Vagina (tissue), 2 donors: ENCODE results near the gene DNM3. TPM values are rescaled to one million over a fixed set of nuclear protein-coding genes. Genes with fewer than 3 reads are reported as not detected.

Source experiments
- DNase-seq, 2 donors: peaks; one replicate each; pipeline ENCODE4 v3.0.0-alpha.2; 2017; ENCODE audit errors: extremely low spot score in 2 of 2
- H3K27ac ChIP-seq: fragments of 200-600 bp; sonication (generic); one replicate; pipeline ENCODE4 v1.5.1; 2019
- H3K27me3 ChIP-seq: fragments of 200-600 bp; sonication (generic); one replicate; pipeline ENCODE4 v1.5.1; 2019
- H3K36me3 ChIP-seq, 2 donors: fragments of 200-600 bp; sonication (generic); one replicate each; pipeline ENCODE4 v1.5.1; 2017 to 2019
- H3K4me1 ChIP-seq: fragments of 200-600 bp; sonication (generic); one replicate; pipeline ENCODE4 v1.5.1; 2019
- H3K4me3 ChIP-seq, 2 donors: fragments of 200-600 bp; sonication (generic); 1 replicate in 1 of 2; 2 replicates in 1 of 2; pipeline ENCODE4 v1.5.1; 2016 to 2019
- H3K9me3 ChIP-seq: fragments of 200-600 bp; sonication (generic); one replicate; pipeline ENCODE4 v1.5.1; 2019
- POLR2A ChIP-seq, 2 donors: fragments of 450-650 bp; IDR thresholded peaks; one replicate each; pipeline ENCODE4 v1.6.1; 2017; ENCODE audit warnings: antibody characterized with exemption in 2 of 2, mild to moderate bottlenecking in 2 of 2, moderate library complexity in 2 of 2
- POLR2AphosphoS5 ChIP-seq, 2 donors: sonication (generic); formaldehyde crosslinking; IDR thresholded peaks; one replicate each; pipeline ENCODE4 v1.9.0; 2017; ENCODE audit warnings: antibody characterized with exemption in 2 of 2, mild to moderate bottlenecking in 2 of 2, low read depth in 1 of 2; ENCODE audit not compliant: insufficient read depth in 1 of 2
- intact Hi-C: fragments of 100-400 bp; cut with DNase I; formaldehyde crosslinking; loops from one replicate; pipeline ENCODE4 v1.15.1; 2023
- total RNA-seq: library from RNA; depleted of rRNA; stranded (reverse); fragments of >200 nt; gene quantifications from one replicate; pipeline ENCODE4 v1.2.3, GENCODE V29; 2016
- TF ChIP-seq, protein P1 (sequence below), 3 experiments: fragments of 450-650 bp in 2 of 3; fragments of 200-600 bp in 1 of 3; sonication (generic) in 1 of 3; IDR thresholded peaks; one replicate each; pipeline ENCODE4 v1.5.1; 2017 to 2019; ENCODE audit warnings: antibody characterized with exemption in 3 of 3, mild to moderate bottlenecking in 2 of 3, moderate library complexity in 2 of 3

The DNM3 gene
- total RNA-seq, 1 donor from 2014 or later: 15.5 TPM

DNA sequence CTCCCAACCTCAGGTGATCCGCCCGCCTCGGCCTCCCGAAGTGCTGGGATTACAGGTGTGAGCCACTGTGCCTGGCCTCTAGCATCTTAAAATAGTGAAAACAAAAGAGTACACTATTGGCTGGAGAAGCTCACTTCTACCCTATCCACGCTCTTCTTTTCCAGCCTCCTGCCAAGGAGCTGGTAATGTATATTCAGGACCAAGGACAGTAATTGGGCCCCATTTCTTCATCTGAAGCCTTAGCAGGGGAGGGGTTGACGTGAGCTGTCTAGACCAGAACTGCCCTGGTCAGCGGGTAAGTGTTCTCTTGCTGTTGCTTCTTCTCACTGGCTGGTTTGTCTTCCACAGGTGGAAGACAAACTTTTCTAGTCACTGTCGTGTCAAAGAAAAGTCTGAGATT lies 70.2 kb downstream of the DNM3 start:
- DNase-seq: no peak
- no peak for TF ChIP-seq POLR2AphosphoS5 (IDR thresholded peaks at IDR 0.05; ENCODE audit: insufficient read depth in 1 of 2, low read depth in 1 of 2)
- TF ChIP-seq, protein P1, sequence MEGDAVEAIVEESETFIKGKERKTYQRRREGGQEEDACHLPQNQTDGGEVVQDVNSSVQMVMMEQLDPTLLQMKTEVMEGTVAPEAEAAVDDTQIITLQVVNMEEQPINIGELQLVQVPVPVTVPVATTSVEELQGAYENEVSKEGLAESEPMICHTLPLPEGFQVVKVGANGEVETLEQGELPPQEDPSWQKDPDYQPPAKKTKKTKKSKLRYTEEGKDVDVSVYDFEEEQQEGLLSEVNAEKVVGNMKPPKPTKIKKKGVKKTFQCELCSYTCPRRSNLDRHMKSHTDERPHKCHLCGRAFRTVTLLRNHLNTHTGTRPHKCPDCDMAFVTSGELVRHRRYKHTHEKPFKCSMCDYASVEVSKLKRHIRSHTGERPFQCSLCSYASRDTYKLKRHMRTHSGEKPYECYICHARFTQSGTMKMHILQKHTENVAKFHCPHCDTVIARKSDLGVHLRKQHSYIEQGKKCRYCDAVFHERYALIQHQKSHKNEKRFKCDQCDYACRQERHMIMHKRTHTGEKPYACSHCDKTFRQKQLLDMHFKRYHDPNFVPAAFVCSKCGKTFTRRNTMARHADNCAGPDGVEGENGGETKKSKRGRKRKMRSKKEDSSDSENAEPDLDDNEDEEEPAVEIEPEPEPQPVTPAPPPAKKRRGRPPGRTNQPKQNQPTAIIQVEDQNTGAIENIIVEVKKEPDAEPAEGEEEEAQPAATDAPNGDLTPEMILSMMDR (IDR thresholded peaks at IDR 0.05): no peak
- no peak for TF ChIP-seq POLR2A (IDR thresholded peaks at IDR 0.05)
- Histone ChIP-seq H3K9me3 (no peaks in the 10 kb centered on the region), H3K4me1 (no peaks in the 10 kb centered on the region), H3K27ac (no peak overlapping the region), H3K36me3 (no peaks in the 10 kb centered on the region), H3K27me3 (no peaks in the 10 kb centered on the region), H3K4me3 (no peak overlapping the region)
- intact Hi-C loops: no loop called here

DNA sequence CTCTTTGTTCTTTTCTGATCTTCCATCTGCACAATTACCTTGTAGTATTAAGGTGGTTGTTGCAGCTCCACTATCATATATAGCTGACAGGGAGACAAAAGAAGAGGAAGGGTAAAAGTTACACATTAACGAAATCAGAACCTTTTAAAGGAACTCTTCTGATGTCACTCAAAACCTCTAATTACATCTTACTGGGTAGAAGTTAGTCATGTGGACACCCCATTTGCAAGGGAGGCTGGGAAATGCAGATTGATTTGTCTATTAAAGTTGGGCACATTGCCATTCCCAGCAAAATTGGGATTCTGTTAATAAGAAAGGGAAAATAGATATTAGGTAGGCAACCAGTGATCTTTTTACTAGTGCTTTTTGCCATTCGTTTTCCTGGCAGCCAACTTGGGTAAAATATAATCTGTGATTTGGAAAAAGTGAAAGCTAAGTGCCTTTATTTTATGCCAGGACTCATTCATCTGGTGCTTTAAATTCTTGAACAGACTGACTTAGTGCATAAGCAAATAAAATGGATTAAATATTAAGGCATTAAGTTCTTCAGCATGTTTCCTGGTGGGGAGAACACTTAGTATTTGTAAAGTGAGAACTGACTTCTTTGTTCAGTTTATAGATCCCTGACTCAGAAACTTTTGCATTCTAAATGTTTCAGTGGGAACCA lies 71.3 kb downstream of the DNM3 start:
- Histone ChIP-seq H3K36me3 (no peaks in the 10 kb centered on the region), H3K4me1 (no peaks in the 10 kb centered on the region), H3K27me3 (no peaks in the 10 kb centered on the region), H3K4me3 (no peak overlapping the region), H3K9me3 (no peaks in the 10 kb centered on the region), H3K27ac (no peak overlapping the region)
- intact Hi-C loops: no loop called here
- TF ChIP-seq, protein P1 (IDR thresholded peaks at IDR 0.05): no peak
- no peak for DNase-seq

DNA sequence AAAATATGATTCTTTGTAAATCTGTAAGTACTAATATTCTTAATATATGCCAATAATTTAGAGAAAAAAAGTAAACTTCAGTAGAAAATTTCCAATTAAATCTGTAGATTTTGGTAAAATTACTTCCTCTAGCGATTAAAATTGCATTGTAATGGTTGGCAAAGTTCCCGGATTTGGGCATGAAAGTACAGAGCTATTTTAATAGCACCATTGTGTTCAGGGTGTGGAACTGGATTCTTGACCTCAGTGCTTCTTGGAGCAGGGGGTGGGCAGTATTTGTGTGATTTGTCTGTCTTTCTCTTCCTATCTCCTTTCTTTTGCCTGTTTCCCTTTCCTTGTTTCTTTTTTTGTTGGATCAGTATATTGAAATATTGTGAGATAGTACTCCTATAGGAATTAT lies 72.1 kb downstream of the DNM3 start:
- Histone ChIP-seq H3K9me3 (no peaks in the 10 kb centered on the region), H3K27ac (no peak overlapping the region), H3K36me3 (no peaks in the 10 kb centered on the region), H3K4me3 (no peak overlapping the region), H3K4me1 (no peaks in the 10 kb centered on the region), H3K27me3 (no peaks in the 10 kb centered on the region)
- no peak for DNase-seq
- TF ChIP-seq, protein P1 (IDR thresholded peaks at IDR 0.05): no peak
- TF ChIP-seq POLR2A (IDR thresholded peaks at IDR 0.05) (no peak), POLR2AphosphoS5 (IDR thresholded peaks at IDR 0.05; ENCODE audit: insufficient read depth in 1 of 2, low read depth in 1 of 2) (peak in 1 of 2 donors; percentile 44)
- intact Hi-C loops: no loop called here

DNA sequence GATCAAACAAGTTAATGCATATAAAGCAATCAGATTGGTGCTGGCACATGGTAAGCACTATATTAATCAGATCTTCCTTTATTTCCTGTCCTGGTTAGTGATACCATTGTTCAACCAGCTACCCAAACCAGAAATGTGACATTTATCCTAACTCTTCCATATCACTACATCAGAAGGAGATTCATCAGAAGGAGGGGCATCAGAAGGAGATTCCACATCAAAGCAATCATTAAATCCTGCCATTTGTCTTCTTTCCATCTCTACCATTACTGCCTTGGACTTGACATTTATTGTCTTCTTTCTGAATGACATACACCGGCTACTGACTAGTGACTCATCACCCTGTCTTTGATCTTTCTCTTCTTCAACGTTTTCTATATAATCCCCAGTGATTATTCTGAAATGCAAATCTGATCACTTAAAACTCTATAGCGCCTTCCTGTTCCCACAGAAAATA lies 75.0 kb downstream of the DNM3 start:
- Histone ChIP-seq H3K36me3 (no peaks in the 10 kb centered on the region), H3K27ac (no peak overlapping the region), H3K4me1 (no peaks in the 10 kb centered on the region), H3K9me3 (no peaks in the 10 kb centered on the region), H3K27me3 (no peaks in the 10 kb centered on the region), H3K4me3 (no peak overlapping the region)
- no peak for DNase-seq
- intact Hi-C loops: no loop called here
- TF ChIP-seq POLR2A (IDR thresholded peaks at IDR 0.05) (no peak), POLR2AphosphoS5 (IDR thresholded peaks at IDR 0.05; ENCODE audit: insufficient read depth in 1 of 2, low read depth in 1 of 2) (no peak)
- TF ChIP-seq, protein P1 (IDR thresholded peaks at IDR 0.05): no peak

DNA sequence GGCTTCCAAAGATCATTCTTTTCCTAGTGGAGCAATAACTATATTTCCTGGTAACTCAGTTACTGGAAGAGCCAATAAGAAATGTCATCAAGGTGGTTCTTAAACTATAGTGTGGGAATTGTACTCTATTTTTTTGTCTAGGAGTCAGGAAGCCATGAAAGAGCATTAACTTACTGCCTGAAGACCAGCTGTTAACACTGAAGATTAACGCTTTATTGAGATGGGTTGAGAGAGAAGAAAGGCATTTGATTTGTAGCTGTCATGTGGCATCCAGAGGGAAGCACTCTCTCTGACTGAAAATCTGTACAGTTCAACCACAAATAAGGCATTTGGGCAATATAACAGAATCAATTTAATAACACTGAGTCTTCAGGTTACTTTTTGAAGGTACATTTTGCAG lies 76.0 kb downstream of the DNM3 start:
- intact Hi-C loops: no loop called here
- Histone ChIP-seq H3K27me3 (no peaks in the 10 kb centered on the region), H3K9me3 (no peaks in the 10 kb centered on the region), H3K4me1 (no peaks in the 10 kb centered on the region), H3K36me3 (no peaks in the 10 kb centered on the region), H3K4me3 (no peak overlapping the region), H3K27ac (no peak overlapping the region)
- no peak for DNase-seq
- TF ChIP-seq, protein P1 (IDR thresholded peaks at IDR 0.05): no peak
- TF ChIP-seq POLR2AphosphoS5 (IDR thresholded peaks at IDR 0.05; ENCODE audit: insufficient read depth in 1 of 2, low read depth in 1 of 2): no peak
- no peak for TF ChIP-seq POLR2A (IDR thresholded peaks at IDR 0.05)
